GM06990 (cell line): ENCODE measurements around the gene SEMA5B.

Experiments used
- DNase-seq: peaks from one replicate; pipeline ENCODE4 v3.0.0-alpha.2; 2011; ENCODE audit not compliant: insufficient read length; ENCODE audit errors: extremely low read depth
- H3K27me3 ChIP-seq: replicated peaks from 2 replicates; pipeline ENCODE4 v1.6.0; 2011; ENCODE audit warnings: low read length; ENCODE audit not compliant: control insufficient read depth, insufficient read depth
- H3K36me3 ChIP-seq: 2 replicates; pipeline ENCODE4 v1.5.1; 2011; ENCODE audit warnings: low read length; ENCODE audit not compliant: control insufficient read depth, insufficient read depth
- H3K4me3 ChIP-seq: replicated peaks from 2 replicates; pipeline ENCODE4 v1.5.1; 2011; ENCODE audit warnings: low read depth, mild to moderate bottlenecking, control low read depth, low read length
- TF ChIP-seq, protein P1 (sequence below): IDR thresholded peaks from 2 replicates; pipeline ENCODE4 v1.5.1; 2011; ENCODE audit warnings: low read length, control low read depth, mild to moderate bottlenecking, inconsistent platforms; ENCODE audit not compliant: insufficient read depth, poor library complexity, severe bottlenecking

The SEMA5B gene

DNA sequence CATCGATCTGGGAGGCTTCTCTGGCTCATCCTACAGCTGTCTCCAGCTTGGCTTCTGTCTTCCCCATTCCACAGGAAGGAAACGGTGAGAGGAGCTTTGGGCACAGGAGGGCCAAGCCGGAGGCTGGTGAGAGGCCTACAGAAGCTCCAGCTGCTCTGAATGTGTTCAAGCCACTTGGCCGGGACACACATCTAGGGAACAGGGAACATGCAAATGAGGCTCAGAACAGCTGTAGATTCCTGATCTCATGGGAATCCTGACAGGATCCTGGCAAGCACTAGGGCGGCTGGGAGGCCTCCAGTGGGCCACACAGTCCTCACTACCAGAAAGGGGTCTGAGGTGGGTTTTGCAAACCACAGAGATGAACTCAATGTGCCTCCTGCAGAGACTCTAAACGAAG lies 13.7 kb downstream of the SEMA5B start:
- Histone ChIP-seq H3K27me3 (peaks cover 4% of the 10 kb centered on the region; the same call in 1 of the 2 replicates), H3K4me3 (no peak overlapping the region), H3K36me3 (no peaks in the 10 kb centered on the region)
- DNase-seq, result no peak
- TF ChIP-seq, protein P1, sequence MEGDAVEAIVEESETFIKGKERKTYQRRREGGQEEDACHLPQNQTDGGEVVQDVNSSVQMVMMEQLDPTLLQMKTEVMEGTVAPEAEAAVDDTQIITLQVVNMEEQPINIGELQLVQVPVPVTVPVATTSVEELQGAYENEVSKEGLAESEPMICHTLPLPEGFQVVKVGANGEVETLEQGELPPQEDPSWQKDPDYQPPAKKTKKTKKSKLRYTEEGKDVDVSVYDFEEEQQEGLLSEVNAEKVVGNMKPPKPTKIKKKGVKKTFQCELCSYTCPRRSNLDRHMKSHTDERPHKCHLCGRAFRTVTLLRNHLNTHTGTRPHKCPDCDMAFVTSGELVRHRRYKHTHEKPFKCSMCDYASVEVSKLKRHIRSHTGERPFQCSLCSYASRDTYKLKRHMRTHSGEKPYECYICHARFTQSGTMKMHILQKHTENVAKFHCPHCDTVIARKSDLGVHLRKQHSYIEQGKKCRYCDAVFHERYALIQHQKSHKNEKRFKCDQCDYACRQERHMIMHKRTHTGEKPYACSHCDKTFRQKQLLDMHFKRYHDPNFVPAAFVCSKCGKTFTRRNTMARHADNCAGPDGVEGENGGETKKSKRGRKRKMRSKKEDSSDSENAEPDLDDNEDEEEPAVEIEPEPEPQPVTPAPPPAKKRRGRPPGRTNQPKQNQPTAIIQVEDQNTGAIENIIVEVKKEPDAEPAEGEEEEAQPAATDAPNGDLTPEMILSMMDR, result no peak

- H3K4me3 ChIP-seq, result no peak overlapping the region
- peaks cover 2% of the 10 kb centered on the region; the same call in 1 of the 2 replicates for H3K27me3 ChIP-seq
- TF ChIP-seq, protein P1, result no peak
- H3K36me3 ChIP-seq, result no peaks in the 10 kb centered on the region
- no peak for DNase-seq
Observed at GRCh38 chr3:123012652-123013051, 14.9 kb downstream of the SEMA5B start.

DNA sequence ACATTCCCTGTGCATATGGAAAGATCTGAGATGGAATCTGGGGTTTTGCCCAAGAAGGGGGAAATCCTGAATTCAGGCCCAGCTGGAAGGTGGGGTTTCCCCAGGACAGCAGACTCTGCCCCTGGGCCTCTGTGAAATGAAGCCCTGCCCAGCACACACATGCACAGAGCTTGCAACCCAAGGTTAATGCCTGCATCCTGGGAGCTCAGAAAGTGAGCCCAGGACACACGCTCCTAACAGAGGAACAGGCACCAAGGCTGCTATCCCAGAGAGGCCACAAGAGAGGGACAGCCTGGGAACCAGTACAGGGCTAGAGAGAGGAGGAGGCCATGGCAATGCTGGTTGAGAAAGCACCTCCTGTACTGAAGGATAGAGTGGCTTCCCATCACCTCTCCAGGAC lies 16.1 kb downstream of the SEMA5B start:
- TF ChIP-seq, protein P1, result no peak
- no peak overlapping the region for H3K4me3 ChIP-seq
- no peak for DNase-seq
- H3K36me3 ChIP-seq, result no peaks in the 10 kb centered on the region
- peaks cover 3% of the 10 kb centered on the region; the same call in 1 of the 2 replicates for H3K27me3 ChIP-seq

DNA sequence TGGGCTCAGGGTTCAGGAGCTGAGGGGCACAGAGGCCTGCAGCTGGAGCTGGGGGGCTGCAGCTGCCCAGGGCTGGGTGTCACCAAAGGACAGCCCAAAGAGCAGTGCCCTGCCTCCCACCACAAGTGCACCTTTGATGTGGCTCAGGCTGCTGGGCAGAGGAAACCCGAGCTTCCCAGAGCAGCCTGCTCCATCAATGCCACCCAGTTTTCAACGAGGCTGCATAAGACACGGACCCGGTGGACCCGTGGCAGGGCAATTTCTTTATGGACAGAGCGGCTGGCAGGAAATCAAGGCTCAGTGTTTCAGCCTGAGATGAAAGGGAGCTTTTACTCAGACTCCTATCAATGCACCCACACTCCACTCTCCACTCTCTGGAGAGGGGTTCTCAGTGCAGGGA lies 18.7 kb downstream of the SEMA5B start:
- TF ChIP-seq, protein P1, result no peak
- no peak overlapping the region for H3K4me3 ChIP-seq
- H3K36me3 ChIP-seq, result no peaks in the 10 kb centered on the region
- no peak for DNase-seq
- peaks cover 3% of the 10 kb centered on the region; the same call in 1 of the 2 replicates for H3K27me3 ChIP-seq

- H3K36me3 ChIP-seq, result no peaks in the 10 kb centered on the region
- TF ChIP-seq, protein P1, result no peak
- H3K4me3 ChIP-seq, result no peak overlapping the region
- peaks cover 1% of the 10 kb centered on the region; the same call in 1 of the 2 replicates for H3K27me3 ChIP-seq
- DNase-seq, result no peak
Observed at GRCh38 chr3:123006609-123007008, 21.0 kb downstream of the SEMA5B start.

DNA sequence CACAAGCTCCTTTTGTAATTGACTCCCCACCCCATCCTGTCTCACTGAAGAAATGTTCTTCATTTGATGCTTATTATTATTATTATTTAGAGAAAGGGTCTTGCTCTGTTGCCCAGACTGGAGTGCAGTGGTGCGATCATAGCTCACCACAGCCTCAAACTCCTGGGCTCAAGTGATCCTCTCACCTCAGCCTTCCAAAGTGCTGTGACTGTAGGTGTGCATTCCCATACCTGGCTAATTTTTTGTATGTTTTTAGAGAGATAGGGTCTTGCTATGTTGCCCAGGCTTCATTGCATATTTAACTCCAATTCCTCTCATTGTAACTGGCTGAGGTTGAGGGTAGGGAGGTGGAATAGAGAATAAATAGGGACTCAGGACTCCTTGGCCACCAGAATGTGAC lies 22.3 kb downstream of the SEMA5B start:
- TF ChIP-seq, protein P1, result no peak
- H3K4me3 ChIP-seq, result no peak overlapping the region
- DNase-seq, result no peak
- H3K36me3 ChIP-seq, result no peaks in the 10 kb centered on the region
- H3K27me3 ChIP-seq, result peaks cover 1% of the 10 kb centered on the region
